ENCODE data around the gene GJB4. TPM values are rescaled to one million over a fixed set of nuclear protein-coding genes. Genes with fewer than 3 reads are reported as not detected.
A peak's percentile ranks its signal among the peaks of the same experiment; 100 is the strongest.

The GJB4 gene
- total and polyA plus RNA-seq, 4 experiments from 2014 or later, result not detected

DNA sequence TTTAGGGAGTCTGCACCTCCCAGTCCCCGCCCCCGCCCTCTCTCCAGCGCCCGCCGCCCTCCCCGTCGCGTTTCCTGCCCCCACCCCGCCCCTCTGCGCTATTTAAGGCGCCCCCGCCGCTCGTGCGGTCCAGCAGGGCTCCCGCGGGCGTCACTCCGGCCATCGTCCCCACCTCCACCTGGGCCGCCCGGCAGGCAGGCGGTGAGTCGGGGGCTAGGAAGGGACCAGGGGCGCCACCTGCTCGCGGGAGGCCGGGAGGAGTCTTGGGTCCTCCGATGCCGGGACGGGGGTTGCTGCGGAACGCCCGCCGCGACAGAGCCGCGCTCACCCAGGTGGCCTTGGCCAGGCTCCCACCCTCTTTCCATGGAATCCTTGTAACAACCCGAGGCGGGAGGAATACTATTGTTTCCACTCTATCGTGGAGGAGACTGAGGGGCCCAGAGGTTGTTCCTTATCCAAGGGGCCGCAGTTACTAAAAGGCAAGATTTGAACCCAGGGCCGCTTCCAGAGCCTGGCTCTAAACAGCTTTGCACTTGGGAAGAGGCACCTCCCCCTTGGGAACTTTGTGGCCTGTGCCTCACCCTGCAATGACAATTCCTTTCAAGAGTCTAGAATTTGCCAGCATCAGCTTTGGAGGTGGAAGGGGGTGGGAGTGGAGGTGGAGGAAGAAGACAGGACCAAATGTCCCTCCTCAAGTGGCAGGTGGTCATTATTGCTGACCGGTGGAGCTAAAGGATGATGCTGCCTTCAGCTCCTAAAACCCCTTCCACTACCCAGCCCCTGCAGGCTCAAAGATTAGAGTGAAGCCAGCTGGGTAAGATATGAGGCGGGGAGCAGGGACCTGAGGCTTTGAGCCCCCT lies 33.6 kb downstream of the GJB4 start, which contains the start of gene GJA4:
Gene GJA4 (plus strand): TSS at position 132 of the 860 bp plus-strand sequence. CDS start 1,215 bp downstream, outside the sequence.
- Histone ChIP-seq H3K4me1 (ENCODE audit: insufficient read depth, low read length) (no peaks in the 10 kb centered on the region), H3K36me3 (ENCODE audit: insufficient read depth, low read length) (no peaks in the 10 kb centered on the region), H3K27ac (ENCODE audit: low read depth, low read length) (no peak within 1 kb of the TSS), H3K27me3 (ENCODE audit: insufficient read depth, low read length) (peaks cover 9% of the 10 kb centered on the region), H3K9me3 (ENCODE audit: control insufficient read depth in 1 of 2, low read length in 2 of 2) (no peaks in the 10 kb centered on the region), H3K4me3 (ENCODE audit: low read length in 2 of 2) (no peak within 1 kb of the TSS)
- peaks cover 0 to 7% of the 10 kb centered on the region in 2 donors for H3K36me3 Mint-ChIP-seq
- ChIA-PET POLR2A (ENCODE audit: partially characterized antibody) (no interaction called here), CTCF (ENCODE audit: partially characterized antibody) (no interaction called here)
- no peaks in the 10 kb centered on the region for H3K9me3 Mint-ChIP-seq
- H3K27ac Mint-ChIP-seq, result no peak within 1 kb of the TSS
- DNase-seq, result no peak
- peaks cover 3 to 5% (median 4%) of the 10 kb centered on the region in 4 donors for H3K4me1 Mint-ChIP-seq
- H3K27me3 Mint-ChIP-seq, result peaks cover 15 to 30% of the 10 kb centered on the region in 2 donors
- peak within 1 kb of the TSS; percentile 21 to 70 (median 62) for H3K4me3 Mint-ChIP-seq
- intact Hi-C loops (cut with micrococcal nuclease), result no loop called here

- CTCF ChIA-PET (ENCODE audit: partially characterized antibody), result no interaction called here
Observed at GRCh38 chr1:34794001-34794789, 34.7 kb downstream of the GJB4 start.

DNA sequence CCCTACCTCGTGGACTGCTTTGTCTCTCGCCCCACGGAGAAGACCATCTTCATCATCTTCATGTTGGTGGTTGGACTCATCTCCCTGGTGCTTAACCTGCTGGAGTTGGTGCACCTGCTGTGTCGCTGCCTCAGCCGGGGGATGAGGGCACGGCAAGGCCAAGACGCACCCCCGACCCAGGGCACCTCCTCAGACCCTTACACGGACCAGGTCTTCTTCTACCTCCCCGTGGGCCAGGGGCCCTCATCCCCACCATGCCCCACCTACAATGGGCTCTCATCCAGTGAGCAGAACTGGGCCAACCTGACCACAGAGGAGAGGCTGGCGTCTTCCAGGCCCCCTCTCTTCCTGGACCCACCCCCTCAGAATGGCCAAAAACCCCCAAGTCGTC lies 35.2 kb downstream of the GJB4 start:
- H3K4me1 Mint-ChIP-seq, result peaks cover 3 to 5% (median 4%) of the 10 kb centered on the region in 4 donors
- H3K9me3 Mint-ChIP-seq, result no peaks in the 10 kb centered on the region
- no peaks in the 10 kb centered on the region for H3K36me3 ChIP-seq (ENCODE audit: insufficient read depth, low read length)

More at GRCh38 chr1:34794001-34794789, 34.7 kb downstream of the GJB4 start:
- Mint-ChIP-seq H3K4me3 (peak overlapping the region in 1 of 8 donors; percentile 54), H3K9me3 (no peaks in the 10 kb centered on the region), H3K4me1 (peaks cover 3 to 5% (median 4%) of the 10 kb centered on the region in 4 donors), H3K27ac (no peak overlapping the region), H3K36me3 (peaks cover 0 to 7% of the 10 kb centered on the region in 2 donors), H3K27me3 (peaks cover 15 to 24% of the 10 kb centered on the region in 2 donors)
- Histone ChIP-seq H3K4me3 (ENCODE audit: low read length in 2 of 2) (no peak overlapping the region), H3K27me3 (ENCODE audit: insufficient read depth, low read length) (peaks cover 9% of the 10 kb centered on the region), H3K36me3 (ENCODE audit: insufficient read depth, low read length) (no peaks in the 10 kb centered on the region), H3K27ac (ENCODE audit: low read depth, low read length) (no peak overlapping the region), H3K4me1 (ENCODE audit: insufficient read depth, low read length) (no peaks in the 10 kb centered on the region), H3K9me3 (ENCODE audit: control insufficient read depth in 1 of 2, low read length in 2 of 2) (no peaks in the 10 kb centered on the region)
- POLR2A ChIA-PET (ENCODE audit: partially characterized antibody), result no interaction called here
- DNase-seq, result no peak
- intact Hi-C loops (cut with micrococcal nuclease), result no loop called here

GRCh38 chr1:34795916-34796315 lies 36.4 kb downstream of the GJB4 start:
- ChIA-PET POLR2A (ENCODE audit: partially characterized antibody) (no interaction called here), CTCF (ENCODE audit: partially characterized antibody) (no interaction called here)
- Histone ChIP-seq H3K27me3 (ENCODE audit: insufficient read depth, low read length) (peaks cover 9% of the 10 kb centered on the region), H3K4me1 (ENCODE audit: insufficient read depth, low read length) (no peaks in the 10 kb centered on the region), H3K9me3 (ENCODE audit: control insufficient read depth in 1 of 2, low read length in 2 of 2) (no peaks in the 10 kb centered on the region), H3K4me3 (ENCODE audit: low read length in 2 of 2) (no peak overlapping the region), H3K27ac (ENCODE audit: low read depth, low read length) (no peak overlapping the region), H3K36me3 (ENCODE audit: insufficient read depth, low read length) (no peaks in the 10 kb centered on the region)
- intact Hi-C loops (cut with micrococcal nuclease), result no loop called here
- DNase-seq, result no peak
- H3K4me1 Mint-ChIP-seq, result peaks cover 3 to 5% (median 4%) of the 10 kb centered on the region in 4 donors
- H3K9me3 Mint-ChIP-seq, result no peaks in the 10 kb centered on the region
- peaks cover 0 to 7% of the 10 kb centered on the region in 2 donors for H3K36me3 Mint-ChIP-seq
- H3K4me3 Mint-ChIP-seq, result no peak overlapping the region
- H3K27ac Mint-ChIP-seq, result no peak overlapping the region
- H3K27me3 Mint-ChIP-seq, result peaks cover 12 to 14% of the 10 kb centered on the region in 2 donors

More for the DNA sequence above, 35.2 kb downstream of the GJB4 start:
- ChIA-PET POLR2A (ENCODE audit: partially characterized antibody) (no interaction called here), CTCF (ENCODE audit: partially characterized antibody) (no interaction called here)
- Histone ChIP-seq H3K4me3 (ENCODE audit: low read length in 2 of 2) (no peak overlapping the region), H3K4me1 (ENCODE audit: insufficient read depth, low read length) (no peaks in the 10 kb centered on the region), H3K27ac (ENCODE audit: low read depth, low read length) (no peak overlapping the region), H3K27me3 (ENCODE audit: insufficient read depth, low read length) (peaks cover 9% of the 10 kb centered on the region), H3K9me3 (ENCODE audit: control insufficient read depth in 1 of 2, low read length in 2 of 2) (no peaks in the 10 kb centered on the region)
- DNase-seq, result no peak
- H3K36me3 Mint-ChIP-seq, result peaks cover 0 to 7% of the 10 kb centered on the region in 2 donors
- no peak overlapping the region for H3K4me3 Mint-ChIP-seq
- peaks cover 15 to 21% of the 10 kb centered on the region in 2 donors for H3K27me3 Mint-ChIP-seq
- intact Hi-C loops (cut with micrococcal nuclease), result no loop called here
- no peak overlapping the region for H3K27ac Mint-ChIP-seq

GRCh38 chr1:34796990-34797389 lies 37.5 kb downstream of the GJB4 start:
- intact Hi-C loops (cut with micrococcal nuclease), result no loop called here
- no peaks in the 10 kb centered on the region for H3K9me3 ChIP-seq (ENCODE audit: control insufficient read depth in 1 of 2, low read length in 2 of 2)
- POLR2A ChIA-PET (ENCODE audit: partially characterized antibody), result no interaction called here
- peaks cover 9% of the 10 kb centered on the region for H3K27me3 ChIP-seq (ENCODE audit: insufficient read depth, low read length)
- H3K36me3 ChIP-seq (ENCODE audit: insufficient read depth, low read length), result no peaks in the 10 kb centered on the region
- H3K27ac Mint-ChIP-seq, result no peak overlapping the region
- H3K4me3 ChIP-seq (ENCODE audit: low read length in 2 of 2), result no peak overlapping the region
- H3K4me3 Mint-ChIP-seq, result no peak overlapping the region
- CTCF ChIA-PET (ENCODE audit: partially characterized antibody), result interaction anchor here (1.4 kb wide), 1 partner anchor 56 kb away, joined by 4 read pairs; no protein-coding TSS in a partner anchor
- no peaks in the 10 kb centered on the region for H3K9me3 Mint-ChIP-seq
- no peak for DNase-seq
- no peak overlapping the region for H3K27ac ChIP-seq (ENCODE audit: low read depth, low read length)
- H3K27me3 Mint-ChIP-seq, result peaks cover 7% of the 10 kb centered on the region in 2 donors
- no peaks in the 10 kb centered on the region for H3K4me1 ChIP-seq (ENCODE audit: insufficient read depth, low read length)
- peaks cover 3 to 5% (median 4%) of the 10 kb centered on the region in 4 donors for H3K4me1 Mint-ChIP-seq
- peaks cover 0 to 7% of the 10 kb centered on the region in 2 donors for H3K36me3 Mint-ChIP-seq

GRCh38 chr1:34800214-34800613 lies 40.7 kb downstream of the GJB4 start:
- no peak overlapping the region for H3K27ac ChIP-seq (ENCODE audit: low read depth, low read length)
- Mint-ChIP-seq H3K9me3 (peaks cover 0 to 10% (median 1%) of the 10 kb centered on the region in 8 donors), H3K4me1 (no peaks in the 10 kb centered on the region), H3K36me3 (peaks cover 1 to 6% of the 10 kb centered on the region in 2 donors), H3K27ac (no peak overlapping the region), H3K4me3 (no peak overlapping the region), H3K27me3 (no peaks in the 10 kb centered on the region)
- no peak for DNase-seq
- intact Hi-C loops (cut with micrococcal nuclease), result no loop called here
- ChIA-PET POLR2A (ENCODE audit: partially characterized antibody) (no interaction called here), CTCF (ENCODE audit: partially characterized antibody) (no interaction called here)
- no peaks in the 10 kb centered on the region for H3K4me1 ChIP-seq (ENCODE audit: insufficient read depth, low read length)
- H3K4me3 ChIP-seq (ENCODE audit: low read length in 2 of 2), result no peak overlapping the region
- no peaks in the 10 kb centered on the region for H3K36me3 ChIP-seq (ENCODE audit: insufficient read depth, low read length)
- no peaks in the 10 kb centered on the region for H3K9me3 ChIP-seq (ENCODE audit: control insufficient read depth in 1 of 2, low read length in 2 of 2)
- H3K27me3 ChIP-seq (ENCODE audit: insufficient read depth, low read length), result no peaks in the 10 kb centered on the region

- Mint-ChIP-seq H3K4me3 (no peak overlapping the region), H3K27ac (no peak overlapping the region), H3K27me3 (peaks cover 0 to 3% of the 10 kb centered on the region in 2 donors), H3K36me3 (peaks cover 5 to 11% of the 10 kb centered on the region in 2 donors), H3K4me1 (peaks cover 0 to 1% (median 0%) of the 10 kb centered on the region in 4 donors), H3K9me3 (peaks cover 0 to 10% (median 1%) of the 10 kb centered on the region in 8 donors)
- H3K4me1 ChIP-seq (ENCODE audit: insufficient read depth, low read length), result no peaks in the 10 kb centered on the region
- no peaks in the 10 kb centered on the region for H3K9me3 ChIP-seq (ENCODE audit: control insufficient read depth in 1 of 2, low read length in 2 of 2)
- no peak overlapping the region for H3K27ac ChIP-seq (ENCODE audit: low read depth, low read length)
- ChIA-PET CTCF (ENCODE audit: partially characterized antibody) (interaction anchor here (1.4 kb wide), 1 partner anchor 17 kb away, joined by 4 read pairs; no protein-coding TSS in a partner anchor), POLR2A (ENCODE audit: partially characterized antibody) (no interaction called here)
- DNase-seq, result no peak
- no peaks in the 10 kb centered on the region for H3K27me3 ChIP-seq (ENCODE audit: insufficient read depth, low read length)
- intact Hi-C loops (cut with micrococcal nuclease), result no loop called here
- H3K36me3 ChIP-seq (ENCODE audit: insufficient read depth, low read length), result no peaks in the 10 kb centered on the region
- no peak overlapping the region for H3K4me3 ChIP-seq (ENCODE audit: low read length in 2 of 2)
Observed at GRCh38 chr1:34803770-34804169, 44.2 kb downstream of the GJB4 start.
